ENCODE results near the gene XCR1.

Gene XCR1

DNA sequence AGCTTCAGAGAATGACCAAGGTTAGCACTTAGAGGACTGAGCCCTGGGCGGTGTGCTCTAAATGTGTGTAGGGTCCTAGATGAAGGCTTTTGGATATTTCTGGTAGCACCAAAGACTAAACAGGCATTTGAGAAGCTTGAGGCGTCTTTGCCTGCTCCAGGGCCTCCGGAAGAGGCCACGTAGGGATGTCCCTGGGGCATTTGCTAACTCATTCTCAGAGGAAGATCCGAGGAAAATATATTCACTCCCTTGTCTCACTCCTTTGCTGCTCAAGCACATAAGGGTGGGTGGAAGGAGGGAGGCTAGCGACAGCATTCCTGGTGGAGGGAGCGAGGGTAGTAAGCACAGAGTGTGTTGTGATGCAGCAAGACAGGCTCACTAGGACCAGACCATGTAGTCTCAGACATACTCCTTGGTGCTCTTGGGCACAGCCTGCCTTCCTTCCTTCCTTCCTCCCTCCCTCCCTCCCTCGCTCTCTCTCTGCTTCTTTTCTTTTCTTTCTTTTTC, 38.5 kb upstream of the XCR1 start:
- H3K4me3 ChIP-seq (ENCODE audit: low read length), result no peak overlapping the region
- TF ChIP-seq, protein P1, sequence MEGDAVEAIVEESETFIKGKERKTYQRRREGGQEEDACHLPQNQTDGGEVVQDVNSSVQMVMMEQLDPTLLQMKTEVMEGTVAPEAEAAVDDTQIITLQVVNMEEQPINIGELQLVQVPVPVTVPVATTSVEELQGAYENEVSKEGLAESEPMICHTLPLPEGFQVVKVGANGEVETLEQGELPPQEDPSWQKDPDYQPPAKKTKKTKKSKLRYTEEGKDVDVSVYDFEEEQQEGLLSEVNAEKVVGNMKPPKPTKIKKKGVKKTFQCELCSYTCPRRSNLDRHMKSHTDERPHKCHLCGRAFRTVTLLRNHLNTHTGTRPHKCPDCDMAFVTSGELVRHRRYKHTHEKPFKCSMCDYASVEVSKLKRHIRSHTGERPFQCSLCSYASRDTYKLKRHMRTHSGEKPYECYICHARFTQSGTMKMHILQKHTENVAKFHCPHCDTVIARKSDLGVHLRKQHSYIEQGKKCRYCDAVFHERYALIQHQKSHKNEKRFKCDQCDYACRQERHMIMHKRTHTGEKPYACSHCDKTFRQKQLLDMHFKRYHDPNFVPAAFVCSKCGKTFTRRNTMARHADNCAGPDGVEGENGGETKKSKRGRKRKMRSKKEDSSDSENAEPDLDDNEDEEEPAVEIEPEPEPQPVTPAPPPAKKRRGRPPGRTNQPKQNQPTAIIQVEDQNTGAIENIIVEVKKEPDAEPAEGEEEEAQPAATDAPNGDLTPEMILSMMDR (conservative IDR thresholded peaks at IDR 0.05; ENCODE audit: low read length), result no peak
- no peak for DNase-seq (ENCODE audit: low read depth)

DNA sequence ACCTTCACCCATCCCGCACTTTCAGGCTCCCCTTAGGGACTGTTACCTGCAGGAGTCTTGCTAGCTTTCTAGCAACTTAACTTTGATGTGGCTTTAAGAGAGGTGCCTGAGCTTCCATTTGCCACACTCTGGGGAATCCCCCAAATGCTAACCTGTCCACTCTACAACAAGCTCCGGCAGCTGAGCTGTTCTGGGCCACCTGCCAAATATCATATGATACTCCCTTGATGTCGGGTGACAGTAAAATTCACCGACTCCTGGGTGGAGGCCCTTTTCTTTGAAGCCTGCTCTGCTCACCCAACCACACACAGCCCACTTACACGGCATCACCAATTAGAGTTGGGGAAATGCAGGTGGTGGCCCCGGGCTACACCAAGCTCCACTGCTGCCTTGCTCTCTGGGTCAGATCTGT, 38.0 kb upstream of the XCR1 start:
- H3K4me3 ChIP-seq (ENCODE audit: low read length), result no peak overlapping the region
- no peak for DNase-seq (ENCODE audit: low read depth)
- TF ChIP-seq, protein P1 (conservative IDR thresholded peaks at IDR 0.05; ENCODE audit: low read length), result no peak

DNA sequence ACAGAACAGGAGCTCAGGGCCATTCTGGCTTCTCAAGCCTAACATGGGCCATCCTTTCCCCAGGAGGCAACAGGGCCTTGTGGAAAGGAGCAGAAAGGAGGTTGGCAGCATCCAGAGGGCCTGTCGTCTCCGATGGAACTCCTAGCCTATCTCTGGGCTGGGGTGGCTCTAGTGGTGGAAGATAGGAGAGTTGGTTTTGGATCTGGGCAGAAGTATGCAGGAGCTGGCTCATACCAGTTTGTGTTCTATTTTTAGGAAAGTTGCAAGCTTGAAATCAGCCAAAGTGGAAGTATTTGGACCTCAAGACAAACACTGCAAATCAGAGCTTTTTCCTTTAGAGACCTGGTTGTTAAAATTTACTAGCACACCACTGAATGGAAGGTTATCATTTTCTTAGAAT, 35.4 kb upstream of the XCR1 start:
- DNase-seq (ENCODE audit: low read depth), result peak; percentile 8
- TF ChIP-seq, protein P1 (conservative IDR thresholded peaks at IDR 0.05; ENCODE audit: low read length), result no peak
- no peak overlapping the region for H3K4me3 ChIP-seq (ENCODE audit: low read length)

DNA sequence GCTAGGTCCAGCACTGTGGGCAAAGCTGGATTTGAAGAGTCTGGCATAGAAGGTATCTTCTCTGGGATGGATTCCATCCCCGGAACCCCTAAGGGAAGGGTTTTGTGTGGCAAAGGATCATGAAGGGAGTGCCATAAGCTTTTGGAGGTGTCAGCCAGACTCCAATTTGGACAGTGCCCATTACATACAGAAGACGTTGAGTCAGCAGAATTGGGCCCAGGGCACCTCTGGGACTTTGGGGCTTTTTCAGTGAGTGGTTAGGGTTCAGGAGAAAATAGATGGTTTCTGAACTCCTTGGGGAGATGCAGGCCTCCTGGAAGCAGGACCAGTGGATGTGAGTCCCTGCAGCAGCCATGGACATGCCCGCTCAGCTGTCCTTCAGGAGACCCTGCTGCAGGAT, 34.6 kb upstream of the XCR1 start:
- TF ChIP-seq, protein P1 (conservative IDR thresholded peaks at IDR 0.05; ENCODE audit: low read length), result no peak
- H3K4me3 ChIP-seq (ENCODE audit: low read length), result no peak overlapping the region
- no peak for DNase-seq (ENCODE audit: low read depth)

DNA sequence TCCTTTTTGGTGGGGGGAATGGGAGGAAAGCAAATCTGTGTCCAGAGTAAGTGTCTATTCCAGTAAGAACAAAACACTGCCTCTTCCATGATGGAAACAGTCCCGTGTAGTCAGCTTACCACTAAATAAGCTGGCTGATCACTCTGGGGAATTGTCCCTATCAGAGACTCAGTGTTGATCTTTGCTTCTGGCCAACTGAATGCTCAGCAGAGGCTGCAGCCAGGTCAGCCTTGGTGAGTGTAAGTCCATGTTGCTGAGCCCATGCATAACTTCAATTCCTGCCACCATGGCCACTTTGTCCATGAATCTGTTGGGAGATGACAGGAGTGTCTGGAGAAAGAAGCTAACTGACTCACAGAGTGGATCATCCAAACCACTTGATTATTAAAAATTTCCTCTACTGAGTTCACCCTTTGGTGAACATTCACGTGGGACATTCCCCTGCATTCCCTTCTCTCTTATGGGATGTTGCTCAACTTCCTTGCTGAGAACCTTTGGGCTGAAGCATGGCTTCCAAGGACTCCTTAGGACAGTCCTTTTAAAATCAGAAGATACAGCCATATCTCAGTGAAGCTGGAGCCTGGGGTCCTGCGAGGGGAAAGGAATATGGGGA, 33.9 kb upstream of the XCR1 start:
- peak; percentile 17 for DNase-seq (ENCODE audit: low read depth)
- TF ChIP-seq, protein P1 (conservative IDR thresholded peaks at IDR 0.05; ENCODE audit: low read length), result no peak
- no peak overlapping the region for H3K4me3 ChIP-seq (ENCODE audit: low read length)

DNA sequence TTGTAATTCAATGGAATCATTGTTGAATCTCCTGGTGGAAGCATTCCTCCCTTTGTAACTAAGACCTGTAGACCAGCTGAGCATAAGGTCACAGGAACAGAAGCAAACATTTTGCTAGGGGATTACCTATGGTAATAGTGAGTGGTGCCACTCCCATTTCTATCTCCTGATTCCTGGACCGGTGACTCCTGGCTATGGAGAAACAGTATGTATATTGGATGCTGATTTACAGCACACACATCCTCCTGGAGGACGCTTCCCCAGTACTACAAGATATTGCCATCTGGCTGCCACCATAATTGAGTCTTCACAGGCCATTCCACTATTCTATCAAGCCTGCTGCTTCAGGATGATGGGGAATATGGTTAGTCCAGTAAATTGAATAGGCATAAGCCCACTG, 33.3 kb upstream of the XCR1 start:
- TF ChIP-seq, protein P1 (conservative IDR thresholded peaks at IDR 0.05; ENCODE audit: low read length), result no peak
- no peak overlapping the region for H3K4me3 ChIP-seq (ENCODE audit: low read length)
- DNase-seq (ENCODE audit: low read depth), result no peak

DNA sequence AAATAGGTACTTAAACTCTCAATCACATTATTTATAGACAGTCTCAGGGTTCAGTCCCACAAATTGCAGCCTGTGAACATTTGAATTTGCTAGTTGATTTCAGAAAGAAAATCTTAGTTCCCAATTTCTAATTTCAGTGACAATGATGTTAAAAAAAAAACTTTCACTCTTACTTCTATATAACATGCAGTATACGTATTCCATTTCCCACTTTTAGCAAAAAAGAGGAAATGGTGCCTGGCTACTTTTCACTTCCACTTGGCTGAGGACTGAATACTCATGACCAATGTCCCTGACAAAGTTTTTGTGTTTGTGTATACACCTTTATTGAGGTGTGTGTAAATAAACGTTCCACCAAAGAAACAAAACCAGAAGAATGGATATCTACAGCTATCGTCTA, 32.1 kb upstream of the XCR1 start:
- TF ChIP-seq, protein P1 (conservative IDR thresholded peaks at IDR 0.05; ENCODE audit: low read length), result no peak
- H3K4me3 ChIP-seq (ENCODE audit: low read length), result no peak overlapping the region
- DNase-seq (ENCODE audit: low read depth), result no peak
